Left renal pelvis (tissue), 4 donors: ENCODE measurements around the gene NBPF10. TPM values are rescaled to one million over a fixed set of nuclear protein-coding genes. Genes with fewer than 3 reads are reported as not detected.
"Not testable (repeated sequence)": the region's sequence is repeated elsewhere in the genome, so short reads cannot be mapped to it uniquely, and the experiment has no call there.

ENCODE experiments used
- DNase-seq, 4 donors: peaks; one replicate each; pipeline ENCODE4 v3.0.0-alpha.2; 2013; ENCODE audit warnings: low read depth in 4 of 4, low spot score in 3 of 4
- polyA plus RNA-seq, 4 donors: library from polyadenylated mRNA; unstranded; fragments of 120-200 nt; gene quantifications; one replicate each; pipeline ENCODE4 v1.2.1, GENCODE V29; 2013; ENCODE audit not compliant: insufficient read length in 4 of 4

NBPF10 gene
- polyA plus RNA-seq, result 1 to 10 TPM; 1.9 to 4.3 (median 3.8) TPM

GRCh38 chr1:146144465-146144864 lies at the start of gene NBPF10:
TSS of gene NBPF10 (minus strand) at chr1:146144804. CDS start at chr1:146144769, 35 bp downstream.
- not testable (repeated sequence) for DNase-seq

GRCh38 chr1:146174531-146174930 lies 29.9 kb upstream of the NBPF10 start:
- not testable (repeated sequence) for DNase-seq

GRCh38 chr1:146167740-146168139 lies 23.1 kb upstream of the NBPF10 start:
- not testable (repeated sequence) for DNase-seq

GRCh38 chr1:146167273-146167672 lies 22.7 kb upstream of the NBPF10 start:
- DNase-seq, result not testable (repeated sequence)

Other genes starting within 250 kb of the NBPF10 start
- gene ITGA10, start 234.8 kb downstream of the NBPF10 start, polyA plus RNA-seq, result 1 to 10 TPM in 3 of 4 donors, under 1 TPM in 1; 0.64 to 2.8 (median 1.5) TPM
- gene PEX11B, start 226.1 kb downstream of the NBPF10 start, polyA plus RNA-seq, result 10 to 100 TPM; 37.2 to 60.5 (median 54.1) TPM
- gene RBM8A, start 217.3 kb downstream of the NBPF10 start, polyA plus RNA-seq, result 100 to 1,000 TPM; 149 to 227 (median 195) TPM
- 10 to 100 TPM; 21.6 to 58.4 (median 30.7) TPM for gene LIX1L, start 186.8 kb downstream of the NBPF10 start, polyA plus RNA-seq
- 1 to 10 TPM in 1 of 4 donors, under 1 TPM in 3; 0.49 to 1.1 (median 0.65) TPM for gene ANKRD34A, start 180.2 kb downstream of the NBPF10 start, polyA plus RNA-seq
- 10 to 100 TPM; 30.5 to 39.9 (median 39.3) TPM for gene POLR3GL, start 180.1 kb downstream of the NBPF10 start, polyA plus RNA-seq
- gene TXNIP, start 148.2 kb downstream of the NBPF10 start, polyA plus RNA-seq, result 100 to 1,000 TPM; 408 to 575 (median 469) TPM
- gene HJV, start 123.1 kb downstream of the NBPF10 start, polyA plus RNA-seq, result under 1 TPM; 0.08 to 0.45 (median 0.19) TPM
- 10 to 100 TPM; 45.6 to 63.0 (median 50.3) TPM for gene NOTCH2NLA, start 84.2 kb upstream of the NBPF10 start, polyA plus RNA-seq